Activated T-cell treated with anti-CD3 and anti-CD28 coated beads, Interleukin-2, amount 50 U/mL, for 24 hours (primary cell): ENCODE data around the gene UBE2V1.

Experiments used
- DNase-seq: peaks from one replicate; pipeline ENCODE4 v3.0.0-alpha.2; 2020
- H3K27ac Mint-ChIP-seq: 2 replicates; pipeline ENCODE4 v1.8.0; 2020; ENCODE audit warnings: mild to moderate bottlenecking, mixed read lengths
- H3K27me3 Mint-ChIP-seq: 2 replicates; pipeline ENCODE4 v1.8.0; 2020; ENCODE audit warnings: mixed read lengths
- H3K36me3 Mint-ChIP-seq: 2 replicates; pipeline ENCODE4 v1.8.0; 2020; ENCODE audit warnings: low read depth, mixed read lengths
- H3K4me1 Mint-ChIP-seq: 2 replicates; pipeline ENCODE4 v1.8.0; 2020; ENCODE audit warnings: low read depth, mixed read lengths
- H3K4me3 Mint-ChIP-seq: 2 replicates; pipeline ENCODE4 v1.8.0; 2020; ENCODE audit warnings: mild to moderate bottlenecking, moderate library complexity, mixed read lengths
- H3K9me3 Mint-ChIP-seq: 2 replicates; pipeline ENCODE4 v1.8.0; 2020; ENCODE audit warnings: mixed read lengths

The UBE2V1 gene

DNA sequence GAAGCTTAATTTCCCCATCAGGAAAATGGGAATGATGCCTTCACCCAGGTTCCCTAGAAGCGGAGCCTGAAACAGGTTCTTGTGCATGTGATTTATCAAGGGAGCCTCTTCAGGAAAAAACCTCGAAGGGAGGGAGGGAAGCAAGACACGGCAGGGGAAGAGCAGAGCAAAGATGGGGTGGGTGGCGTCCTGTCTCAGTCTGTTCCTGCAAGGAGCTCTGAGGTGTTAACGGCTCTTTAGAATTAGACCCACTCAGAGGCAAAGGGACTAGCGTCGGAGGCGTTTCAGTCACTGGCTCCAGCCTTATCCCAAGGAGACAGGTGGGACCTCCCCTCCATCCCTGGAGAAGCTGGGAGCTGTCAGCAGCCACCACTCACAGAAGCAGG lies 15.6 kb upstream of the UBE2V1 start:
- peaks cover 93% of the 10 kb centered on the region for H3K36me3 Mint-ChIP-seq
- DNase-seq, result no peak
- no peaks in the 10 kb centered on the region for H3K9me3 Mint-ChIP-seq
- no peaks in the 10 kb centered on the region for H3K27me3 Mint-ChIP-seq
- H3K4me1 Mint-ChIP-seq, result no peaks in the 10 kb centered on the region
- no peak overlapping the region for H3K4me3 Mint-ChIP-seq
- H3K27ac Mint-ChIP-seq, result no peak overlapping the region

DNA sequence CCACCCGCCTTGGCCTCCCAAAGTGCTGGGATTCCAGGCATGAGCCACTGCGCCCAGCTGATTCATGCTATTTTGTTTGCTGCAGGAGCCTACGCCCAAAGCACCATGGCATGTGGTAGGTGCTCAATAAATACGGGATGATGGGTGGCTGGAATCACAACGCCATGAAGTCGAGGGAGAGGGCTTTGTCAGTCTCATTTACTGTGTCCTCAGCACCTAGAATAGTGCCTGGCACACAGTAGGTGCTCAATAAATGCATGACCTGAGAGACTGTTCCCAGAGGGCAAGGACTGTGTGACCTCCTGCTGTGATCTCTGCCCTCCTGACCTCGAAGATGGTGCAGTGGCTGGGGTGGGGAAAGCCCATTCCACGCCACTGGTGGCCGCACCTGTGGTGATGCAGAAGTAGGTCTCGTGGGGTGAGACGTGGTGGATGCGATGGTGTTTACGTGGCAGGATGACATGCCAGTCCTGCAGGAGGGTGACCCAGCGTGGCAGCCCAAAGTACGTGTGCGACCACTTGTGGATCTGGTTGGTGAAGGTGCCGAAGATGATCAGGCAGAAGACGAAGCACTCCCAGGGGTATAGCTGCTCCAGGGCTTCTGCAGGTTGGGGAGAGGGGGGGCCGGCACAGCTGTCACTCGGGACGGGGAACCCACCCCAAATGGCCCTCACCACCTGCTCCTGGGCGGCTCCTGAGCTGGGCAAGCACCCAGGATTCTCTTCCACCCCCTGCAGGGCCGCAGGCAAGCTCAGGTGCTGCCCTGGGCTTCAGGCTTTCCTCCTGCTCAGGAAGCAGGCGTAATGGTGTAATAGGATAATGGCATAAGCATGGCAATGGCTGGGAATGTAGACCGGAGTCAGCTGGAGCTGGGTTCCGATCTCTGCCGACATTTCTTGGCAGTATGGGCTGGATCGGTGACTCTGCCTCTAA lies 14.9 kb upstream of the UBE2V1 start:
- no peak for DNase-seq
- Mint-ChIP-seq H3K27ac (no peak overlapping the region), H3K36me3 (peaks cover 95% of the 10 kb centered on the region), H3K27me3 (no peaks in the 10 kb centered on the region), H3K4me1 (no peaks in the 10 kb centered on the region), H3K4me3 (no peak overlapping the region), H3K9me3 (no peaks in the 10 kb centered on the region)

DNA sequence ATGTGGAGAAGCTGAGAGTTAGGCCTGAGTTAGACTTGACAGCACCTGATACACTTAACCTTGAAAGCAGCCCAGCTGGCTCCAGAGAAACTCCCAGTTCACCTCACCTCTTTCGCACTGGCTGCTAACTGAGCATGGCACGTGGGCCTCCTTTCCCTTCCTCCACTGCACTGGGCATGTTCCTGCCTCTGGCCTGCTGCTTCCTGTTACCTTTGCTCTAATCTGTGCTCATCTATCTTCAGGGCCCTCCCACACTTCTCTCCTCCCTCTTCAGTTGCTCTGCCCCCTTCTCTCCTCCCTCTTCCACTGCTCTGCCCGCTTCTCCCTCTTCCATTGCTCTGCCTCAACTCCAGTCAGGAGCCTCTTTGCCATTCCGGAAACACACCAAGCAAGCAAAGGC lies 13.7 kb upstream of the UBE2V1 start:
- no peak overlapping the region for H3K4me3 Mint-ChIP-seq
- DNase-seq, result no peak
- H3K36me3 Mint-ChIP-seq, result peaks cover 92% of the 10 kb centered on the region
- H3K9me3 Mint-ChIP-seq, result no peaks in the 10 kb centered on the region
- H3K27ac Mint-ChIP-seq, result peak overlapping the region; percentile 19
- H3K27me3 Mint-ChIP-seq, result no peaks in the 10 kb centered on the region
- no peaks in the 10 kb centered on the region for H3K4me1 Mint-ChIP-seq

DNA sequence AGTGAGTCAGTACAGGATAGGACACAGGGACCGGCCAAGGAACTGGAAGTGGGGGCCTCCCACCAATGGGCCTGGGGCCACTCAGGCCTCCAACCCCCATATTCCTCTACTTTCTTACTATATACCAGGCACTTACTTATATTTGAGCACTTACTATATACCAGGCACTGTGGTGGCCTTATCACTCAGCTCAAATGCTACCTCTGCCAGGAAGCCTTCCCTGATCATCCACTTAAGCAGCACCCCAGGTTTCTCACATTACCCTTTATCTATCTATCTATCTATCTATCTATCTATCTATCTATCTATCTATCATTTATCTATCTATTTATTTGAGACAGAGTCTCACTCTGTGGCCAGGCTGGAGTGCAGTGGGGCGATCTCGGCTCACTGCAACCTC lies 12.3 kb upstream of the UBE2V1 start:
- H3K27ac Mint-ChIP-seq, result peak overlapping the region; percentile 15
- H3K4me1 Mint-ChIP-seq, result peaks cover 1% of the 10 kb centered on the region
- peaks cover 79% of the 10 kb centered on the region for H3K36me3 Mint-ChIP-seq
- no peaks in the 10 kb centered on the region for H3K9me3 Mint-ChIP-seq
- no peaks in the 10 kb centered on the region for H3K27me3 Mint-ChIP-seq
- H3K4me3 Mint-ChIP-seq, result no peak overlapping the region
- DNase-seq, result no peak

DNA sequence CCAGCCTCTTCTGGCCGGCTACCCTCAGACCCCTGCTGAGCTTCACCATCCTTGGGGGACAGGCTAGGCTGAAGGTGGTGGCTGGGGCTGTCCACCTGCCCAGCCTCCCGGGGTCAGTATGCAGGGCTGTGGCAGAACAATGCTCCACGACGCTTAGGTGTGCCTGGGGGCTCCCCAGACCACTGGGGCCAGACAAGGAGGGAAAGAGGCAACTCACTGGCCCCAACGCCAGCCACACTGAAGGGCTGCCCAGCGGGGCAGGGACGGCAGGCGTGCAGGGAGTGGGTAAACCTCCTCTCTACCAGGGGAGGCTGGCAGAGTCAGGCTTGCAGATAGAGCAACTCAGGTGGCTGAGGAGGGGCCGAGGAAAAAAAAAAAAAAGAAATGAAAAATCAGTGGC lies 11.5 kb upstream of the UBE2V1 start:
- no peak overlapping the region for H3K27ac Mint-ChIP-seq
- H3K9me3 Mint-ChIP-seq, result no peaks in the 10 kb centered on the region
- no peak overlapping the region for H3K4me3 Mint-ChIP-seq
- H3K36me3 Mint-ChIP-seq, result peaks cover 71% of the 10 kb centered on the region
- DNase-seq, result no peak
- no peaks in the 10 kb centered on the region for H3K27me3 Mint-ChIP-seq
- H3K4me1 Mint-ChIP-seq, result peaks cover 1% of the 10 kb centered on the region

DNA sequence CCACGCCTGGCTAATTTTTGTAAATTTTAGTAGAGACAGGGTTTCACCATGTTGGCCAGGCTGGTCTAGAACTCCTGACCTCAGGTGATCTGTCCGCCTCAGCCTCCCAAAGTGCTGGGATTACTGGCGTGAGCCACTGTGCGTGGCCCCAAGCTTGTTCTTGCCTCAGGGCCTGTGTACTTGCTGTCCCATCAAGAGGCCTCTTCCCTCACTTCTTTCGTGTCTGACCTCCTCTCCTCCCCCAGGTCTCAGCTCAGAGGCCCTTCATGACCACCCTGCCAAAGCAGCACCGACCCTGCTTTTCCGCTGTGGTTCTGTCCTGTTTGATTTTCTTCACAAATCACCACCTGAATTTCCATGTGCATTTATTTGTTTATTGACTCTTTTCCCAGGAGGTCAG lies 10.5 kb upstream of the UBE2V1 start:
- Mint-ChIP-seq H3K27ac (peak overlapping the region; percentile 10), H3K27me3 (no peaks in the 10 kb centered on the region), H3K36me3 (peaks cover 60% of the 10 kb centered on the region), H3K4me1 (peaks cover 1% of the 10 kb centered on the region), H3K4me3 (no peak overlapping the region), H3K9me3 (no peaks in the 10 kb centered on the region)
- DNase-seq, result no peak

DNA sequence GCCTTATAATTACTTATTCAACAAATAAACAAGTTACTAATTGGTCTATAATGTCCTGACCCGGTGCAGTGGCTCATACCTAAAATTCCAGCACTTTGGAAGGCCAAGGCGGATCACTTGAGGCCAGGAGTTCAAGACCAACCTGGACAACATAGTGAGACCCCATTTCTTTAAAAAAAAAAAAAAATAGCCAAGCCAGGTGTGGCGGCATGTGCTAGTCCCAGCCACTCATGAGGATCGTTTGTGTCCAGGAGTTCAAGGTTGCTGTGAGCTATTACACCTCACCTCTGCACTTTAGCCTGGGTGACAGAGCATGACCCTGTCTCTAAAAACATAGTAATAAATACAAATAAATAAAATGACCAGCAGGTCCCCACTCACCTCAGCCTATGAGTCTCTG lies 9.8 kb upstream of the UBE2V1 start:
- no peak overlapping the region for H3K4me3 Mint-ChIP-seq
- peaks cover 1% of the 10 kb centered on the region for H3K4me1 Mint-ChIP-seq
- no peaks in the 10 kb centered on the region for H3K27me3 Mint-ChIP-seq
- H3K27ac Mint-ChIP-seq, result no peak overlapping the region
- H3K36me3 Mint-ChIP-seq, result peaks cover 54% of the 10 kb centered on the region
- H3K9me3 Mint-ChIP-seq, result no peaks in the 10 kb centered on the region
- no peak for DNase-seq

DNA sequence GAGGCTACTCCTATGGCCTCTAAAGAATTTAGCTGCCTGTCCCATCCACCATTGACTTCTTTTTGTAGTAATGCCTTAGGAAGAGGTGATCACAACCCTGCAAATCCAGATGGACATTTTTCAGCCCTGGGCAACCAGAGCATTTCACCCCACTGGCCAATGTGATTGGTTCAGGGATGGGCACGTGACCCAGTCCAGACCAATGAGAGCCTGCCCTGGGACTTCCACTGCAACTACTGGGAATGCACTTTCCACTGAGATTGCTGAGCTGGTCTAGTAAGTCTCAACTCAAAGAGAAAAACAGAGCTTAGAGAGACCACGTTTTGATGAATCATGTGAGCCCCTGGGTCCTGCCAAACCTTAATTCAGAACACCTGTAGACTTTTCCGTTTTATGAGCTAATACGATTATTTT lies 8.9 kb upstream of the UBE2V1 start:
- H3K27me3 Mint-ChIP-seq, result no peaks in the 10 kb centered on the region
- H3K9me3 Mint-ChIP-seq, result no peaks in the 10 kb centered on the region
- no peak for DNase-seq
- no peak overlapping the region for H3K4me3 Mint-ChIP-seq
- H3K27ac Mint-ChIP-seq, result peak overlapping the region; percentile 22
- H3K4me1 Mint-ChIP-seq, result peaks cover 4% of the 10 kb centered on the region
- peaks cover 45% of the 10 kb centered on the region for H3K36me3 Mint-ChIP-seq

DNA sequence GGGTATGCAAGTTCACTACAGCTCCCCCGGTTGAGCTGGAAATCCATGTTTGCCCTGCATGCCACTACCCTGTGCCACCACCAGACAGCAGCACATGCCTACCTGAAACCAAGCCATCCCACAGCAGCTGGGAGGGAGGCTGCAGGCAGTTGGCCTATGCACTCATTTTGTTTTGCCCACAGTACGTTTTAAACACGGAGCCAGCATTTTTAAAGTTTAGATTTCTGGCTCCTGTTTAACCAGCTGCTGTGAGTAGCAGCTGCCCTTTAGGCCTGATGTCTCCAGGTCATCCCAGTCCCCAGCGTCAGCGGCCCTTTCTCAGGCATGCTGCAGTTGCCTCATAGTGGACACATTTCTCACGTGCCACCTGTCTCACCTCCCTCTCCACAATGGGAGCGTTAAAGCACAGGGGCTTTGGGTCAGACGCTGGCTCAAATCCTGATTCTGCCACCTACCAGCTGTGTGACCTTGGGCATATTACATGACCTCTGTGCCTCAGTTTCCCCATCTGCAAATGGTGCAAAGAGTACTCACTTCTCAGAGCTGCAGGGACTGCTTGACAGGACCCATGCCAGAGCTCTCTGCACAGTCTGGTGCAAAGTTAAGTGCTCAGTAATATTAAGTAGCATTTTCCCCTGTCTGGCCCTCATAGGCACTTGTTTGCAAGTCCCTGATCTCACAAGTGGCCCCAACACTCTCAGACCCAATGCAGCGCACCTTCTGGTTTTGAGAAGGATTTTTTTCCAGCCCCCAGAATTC lies 8.2 kb upstream of the UBE2V1 start:
- Mint-ChIP-seq H3K9me3 (no peaks in the 10 kb centered on the region), H3K27ac (no peak overlapping the region), H3K36me3 (peaks cover 37% of the 10 kb centered on the region), H3K4me3 (no peak overlapping the region), H3K4me1 (peaks cover 7% of the 10 kb centered on the region), H3K27me3 (no peaks in the 10 kb centered on the region)
- DNase-seq, result peak; percentile 67

DNA sequence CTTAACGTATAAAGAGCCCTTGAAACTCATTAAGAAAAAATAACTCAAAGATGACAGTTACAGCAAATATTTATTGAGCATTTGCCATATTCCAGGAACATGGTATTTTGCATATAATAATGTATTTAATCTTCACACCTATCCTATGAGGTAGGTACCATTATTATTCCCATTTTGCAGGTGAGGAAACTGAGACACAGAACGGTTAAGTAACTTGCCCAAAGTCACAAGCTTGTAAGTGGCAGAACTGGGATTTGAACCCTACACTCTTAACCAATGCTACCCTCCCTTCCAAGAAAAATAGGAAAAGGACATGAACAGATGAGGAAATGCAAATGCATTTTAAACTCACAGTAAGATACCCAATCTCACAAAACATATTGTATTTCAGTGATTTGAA lies 5.3 kb upstream of the UBE2V1 start:
- H3K9me3 Mint-ChIP-seq, result no peaks in the 10 kb centered on the region
- H3K4me1 Mint-ChIP-seq, result peaks cover 32% of the 10 kb centered on the region
- H3K27me3 Mint-ChIP-seq, result no peaks in the 10 kb centered on the region
- no peak overlapping the region for H3K4me3 Mint-ChIP-seq
- peaks cover 9% of the 10 kb centered on the region for H3K36me3 Mint-ChIP-seq
- H3K27ac Mint-ChIP-seq, result no peak overlapping the region
- DNase-seq, result no peak

DNA sequence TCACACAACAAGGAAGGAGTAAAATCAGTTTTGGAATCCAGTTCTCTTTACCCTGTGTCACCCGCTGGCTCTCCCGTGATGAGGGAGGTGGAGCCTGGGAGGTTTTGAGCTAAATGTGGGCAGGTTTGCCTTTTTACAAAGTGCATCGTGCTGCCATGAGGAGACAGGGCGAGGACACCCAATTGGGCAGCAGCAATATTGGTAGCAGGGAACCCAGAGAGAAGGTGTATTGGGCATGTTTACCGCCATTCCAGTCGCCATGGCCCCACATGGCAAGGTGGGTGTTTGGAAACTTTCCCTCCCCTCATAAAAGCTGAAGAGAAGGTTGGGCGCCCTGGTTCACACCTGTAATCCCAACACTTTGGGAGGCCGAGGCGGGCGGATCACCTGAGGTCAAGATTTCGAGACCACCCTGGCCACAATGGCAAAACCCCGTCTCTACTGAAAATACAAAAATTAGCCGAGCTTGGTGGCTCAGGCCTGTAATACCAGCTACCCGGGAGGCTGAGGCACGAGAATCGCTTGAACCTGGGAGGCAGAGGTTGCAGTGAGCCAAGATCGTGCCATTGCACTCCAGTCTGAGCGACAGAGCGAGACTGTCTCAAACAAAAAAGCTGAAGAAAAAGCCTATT lies 3.5 kb upstream of the UBE2V1 start:
- no peak for DNase-seq
- H3K9me3 Mint-ChIP-seq, result no peaks in the 10 kb centered on the region
- no peaks in the 10 kb centered on the region for H3K27me3 Mint-ChIP-seq
- H3K4me3 Mint-ChIP-seq, result peak overlapping the region; percentile 99
- peaks cover 44% of the 10 kb centered on the region for H3K4me1 Mint-ChIP-seq
- H3K36me3 Mint-ChIP-seq, result peaks cover 12% of the 10 kb centered on the region
- H3K27ac Mint-ChIP-seq, result peak overlapping the region; percentile 93

DNA sequence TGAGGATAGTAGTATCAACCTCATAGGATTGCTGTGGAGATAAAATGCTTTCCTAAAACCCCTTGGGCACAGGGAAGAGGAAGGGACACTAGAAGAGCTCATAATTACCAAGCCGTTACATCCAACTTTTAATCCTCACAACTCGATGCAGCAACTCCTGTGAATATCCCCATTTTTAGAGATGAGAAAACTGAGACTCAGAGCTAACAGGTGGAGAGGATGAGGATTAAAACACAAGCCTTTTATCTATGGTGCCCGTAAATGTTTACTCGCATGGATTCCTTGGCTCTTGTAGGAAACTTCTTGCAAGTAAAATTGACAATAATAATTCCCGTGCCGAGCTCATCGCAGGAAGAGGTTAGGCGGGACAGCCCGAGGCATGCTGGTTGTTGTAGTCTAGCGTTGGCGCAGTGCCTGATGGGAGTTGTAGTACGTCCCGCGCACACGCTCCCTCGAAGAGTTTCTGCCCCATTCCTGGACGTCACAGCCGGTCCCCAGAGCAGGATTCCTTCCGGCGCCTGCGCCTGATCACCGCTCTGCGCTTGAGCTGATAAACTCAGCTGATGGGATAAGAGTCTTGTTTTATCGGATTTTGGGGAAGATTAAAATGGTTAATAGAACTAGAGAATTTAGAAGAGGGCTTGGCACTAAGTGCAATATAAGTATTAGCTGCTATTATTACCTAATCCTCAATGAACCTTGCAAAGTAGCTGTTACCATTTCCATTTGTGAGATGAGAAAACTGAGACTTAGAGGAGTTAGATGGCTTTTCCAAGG lies 2.8 kb upstream of the UBE2V1 start:
- Mint-ChIP-seq H3K36me3 (peaks cover 18% of the 10 kb centered on the region), H3K27me3 (no peaks in the 10 kb centered on the region), H3K4me3 (peak overlapping the region; percentile 99), H3K9me3 (no peaks in the 10 kb centered on the region), H3K4me1 (peaks cover 49% of the 10 kb centered on the region), H3K27ac (peak overlapping the region; percentile 93)
- peak; percentile 91 for DNase-seq

DNA sequence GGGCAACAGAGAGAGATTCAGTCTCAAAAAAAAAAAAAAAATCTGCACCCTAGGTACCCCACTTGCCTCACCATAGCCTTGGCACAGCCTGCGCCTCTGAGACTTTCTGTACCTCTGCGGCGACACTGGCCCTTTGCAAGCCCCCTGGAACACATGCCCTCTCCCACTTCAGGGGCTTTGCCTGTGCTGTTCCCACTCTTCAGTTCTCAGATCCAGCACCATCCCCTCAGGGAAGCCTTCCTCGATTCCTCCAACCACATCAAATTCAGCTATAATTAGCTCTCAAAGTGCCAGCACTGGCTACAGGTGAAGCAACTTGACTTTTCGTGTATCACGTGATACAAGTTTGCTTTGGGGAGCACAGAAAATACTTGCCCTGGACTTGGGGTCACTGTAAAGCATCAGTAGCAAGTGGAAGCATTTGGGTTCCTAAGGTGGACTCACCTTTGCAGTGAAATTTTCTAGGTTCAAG lies 2.1 kb upstream of the UBE2V1 start:
- no peaks in the 10 kb centered on the region for H3K9me3 Mint-ChIP-seq
- no peaks in the 10 kb centered on the region for H3K27me3 Mint-ChIP-seq
- peak overlapping the region; percentile 99 for H3K4me3 Mint-ChIP-seq
- peaks cover 56% of the 10 kb centered on the region for H3K4me1 Mint-ChIP-seq
- H3K27ac Mint-ChIP-seq, result peak overlapping the region; percentile 93
- DNase-seq, result no peak
- peaks cover 25% of the 10 kb centered on the region for H3K36me3 Mint-ChIP-seq
